GM18517 (cell line): ENCODE results near the gene TMSB4X.
A peak's percentile ranks its signal among the peaks of the same experiment; 100 is the strongest.

ENCODE experiments used
- ATAC-seq: cut with Tn5 transposase; IDR thresholded peaks from one replicate; pipeline ENCODE4 v1.9.1; 2021; ENCODE audit warnings: mild to moderate bottlenecking, moderate library complexity; ENCODE audit not compliant: unreplicated experiment

Gene TMSB4X

GRCh38 chrX:13022926-13023325, 48.0 kb downstream of the TMSB4X start:
- peak; percentile 79 for ATAC-seq

DNA sequence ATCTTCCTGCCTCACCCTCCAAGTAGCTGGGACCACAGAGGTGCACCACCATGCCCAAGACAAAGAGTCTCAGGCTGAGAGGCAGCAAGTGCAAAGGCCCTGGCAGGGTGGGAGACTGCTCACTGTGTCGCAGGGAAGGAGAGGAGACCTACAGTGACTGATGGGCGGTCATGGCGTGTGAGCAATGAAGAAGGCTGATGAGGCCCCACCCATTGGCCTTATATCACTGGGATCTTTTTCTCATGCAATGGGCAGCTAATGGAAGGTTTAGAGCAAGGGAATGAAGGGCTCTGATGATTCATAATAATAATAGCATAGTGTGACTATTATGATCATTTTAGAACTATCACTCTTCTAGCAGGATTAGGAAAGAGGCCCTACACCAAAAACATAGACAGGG, 48.7 kb downstream of the TMSB4X start:
- no peak for ATAC-seq

- no peak for ATAC-seq
Observed at GRCh38 chrX:13023979-13024378, 49.1 kb downstream of the TMSB4X start.

DNA sequence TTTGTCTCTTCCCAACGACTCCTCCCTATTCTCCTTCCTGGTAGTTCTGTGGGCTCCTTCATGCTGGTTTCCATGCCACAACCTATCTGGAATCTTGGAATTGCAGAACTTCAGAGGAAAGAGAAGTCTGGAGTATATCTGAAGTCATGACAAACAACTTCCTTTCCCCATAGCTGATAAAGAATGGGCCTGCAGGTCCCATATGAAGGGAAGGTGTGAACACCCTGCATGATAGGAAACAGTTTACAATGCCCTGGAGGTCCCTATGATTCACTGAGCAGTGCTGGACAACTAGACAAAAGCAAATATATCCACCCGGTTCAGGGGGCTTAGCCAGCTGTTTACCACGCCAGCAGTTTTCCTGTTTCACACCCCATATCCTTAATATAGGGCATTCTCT, 50.1 kb downstream of the TMSB4X start:
- no peak for ATAC-seq
